HEK293 (cell line): Measurements from ENCODE around the gene DEFB119.

Source experiments
- CTCF ChIA-PET: fragments of 350-600 bp; formaldehyde crosslinking; extraction: SDS; loops from one replicate; lab custom pipeline; 2021; ENCODE audit warnings: antibody characterized with exemption; lab: Yijun Ruan, JAX
- POLR2A ChIA-PET: fragments of 300-600 bp; formaldehyde crosslinking; extraction: SDS; loops from one replicate; lab custom pipeline; 2020; ENCODE audit warnings: antibody characterized with exemption, inconsistent platforms; lab: Yijun Ruan, JAX
- H3K27ac ChIP-seq: fragments of 200-500 bp; sonication (Bioruptor generic); 2 replicates; pipeline ENCODE4 v1.5.1; 2014; ENCODE audit warnings: low read depth, low read length, control low read depth, inconsistent platforms; ENCODE audit errors: extremely low read depth
- H3K36me3 ChIP-seq, 2 experiments: fragments of 200-500 bp in 1 of 2; sonication (Bioruptor generic) in 1 of 2; 1 replicate in 1 of 2; 2 replicates in 1 of 2; pipeline ENCODE4 v1.5.1; 2014 to 2017; ENCODE audit warnings: inconsistent platforms in 2 of 2, low read length in 2 of 2; ENCODE audit not compliant: control insufficient read depth in 2 of 2, insufficient read depth in 1 of 2
- H3K4me1 ChIP-seq: fragments of 200-500 bp; sonication (Bioruptor generic); 2 replicates; pipeline ENCODE4 v1.5.1; 2014; ENCODE audit warnings: mild to moderate bottlenecking, low read length, inconsistent platforms; ENCODE audit not compliant: control insufficient read depth, insufficient read depth
- H3K4me3 ChIP-seq: 2 replicates; pipeline ENCODE4 v1.5.1; 2011; ENCODE audit warnings: low read depth, mild to moderate bottlenecking, control low read depth, low read length, moderate library complexity
- H3K9me3 ChIP-seq: fragments of 200-500 bp; sonication (Bioruptor generic); 2 replicates; pipeline ENCODE4 v1.5.1; 2014; ENCODE audit warnings: low read depth, low read length, inconsistent platforms; ENCODE audit not compliant: control insufficient read depth, insufficient read depth
- GLI2 ChIP-seq: fragments of 450-650 bp; formaldehyde crosslinking; IDR thresholded peaks from 2 replicates; pipeline ENCODE4; 2017; ENCODE audit warnings: missing biosample characterization, missing genetic modification characterization, low read depth, borderline replicate concordance
- GLIS2 ChIP-seq: fragments of 450-650 bp; formaldehyde crosslinking; IDR thresholded peaks from 2 replicates; pipeline ENCODE4 v1.5.1; 2016; ENCODE audit warnings: missing biosample characterization, missing genetic modification characterization
- KLF16 ChIP-seq: fragments of 450-650 bp; formaldehyde crosslinking; IDR thresholded peaks from 2 replicates; pipeline ENCODE4 v1.5.1; 2017; ENCODE audit warnings: missing biosample characterization, missing genetic modification characterization
- MEIS1 ChIP-seq: sonication (generic); formaldehyde crosslinking; IDR thresholded peaks from 2 replicates; pipeline ENCODE4 v1.8.1; 2022; ENCODE audit warnings: missing genetic modification reagents, mild to moderate bottlenecking, borderline replicate concordance
- PRDM1 ChIP-seq: fragments of 450-650 bp; formaldehyde crosslinking; IDR thresholded peaks from 2 replicates; pipeline ENCODE4; 2016; ENCODE audit warnings: missing biosample characterization, missing genetic modification characterization
- RBAK ChIP-seq: fragments of 450-650 bp; formaldehyde crosslinking; IDR thresholded peaks from 2 replicates; pipeline ENCODE4 v1.5.1; 2016; ENCODE audit warnings: missing biosample characterization, missing genetic modification characterization
- ZEB2 ChIP-seq: fragments of 450-650 bp; formaldehyde crosslinking; IDR thresholded peaks from 2 replicates; pipeline ENCODE4 v1.5.1; 2016; ENCODE audit warnings: missing biosample characterization, missing genetic modification characterization
- ZNF138 ChIP-seq: fragments of 450-650 bp; formaldehyde crosslinking; IDR thresholded peaks from 2 replicates; pipeline ENCODE4 v1.5.1; 2016; ENCODE audit warnings: missing biosample characterization, missing genetic modification characterization, borderline replicate concordance
- ZNF184 ChIP-seq: fragments of 450-650 bp; IDR thresholded peaks from 2 replicates; pipeline ENCODE4 v1.5.1; 2018; ENCODE audit warnings: missing biosample characterization, mild to moderate bottlenecking, missing genetic modification characterization
- ZNF2 ChIP-seq: fragments of 450-650 bp; formaldehyde crosslinking; IDR thresholded peaks from 2 replicates; pipeline ENCODE4 v1.5.1; 2016; ENCODE audit warnings: missing biosample characterization, missing genetic modification characterization
- ZNF248 ChIP-seq: fragments of 450-650 bp; formaldehyde crosslinking; IDR thresholded peaks from 2 replicates; pipeline ENCODE4 v1.5.1; 2017; ENCODE audit warnings: missing biosample characterization, missing genetic modification characterization
- ZNF266 ChIP-seq: fragments of 450-650 bp; formaldehyde crosslinking; IDR thresholded peaks from 2 replicates; pipeline ENCODE4 v1.5.1; 2016; ENCODE audit warnings: missing biosample characterization, missing genetic modification characterization, low read depth
- ZNF274 ChIP-seq, 2 experiments: fragments of 200-500 bp in 1 of 2; fragments of 450-650 bp in 1 of 2; sonication (Bioruptor generic) in 1 of 2; formaldehyde crosslinking in 1 of 2; IDR thresholded peaks; 2 replicates each; pipeline versions ENCODE4 v1.5.1 to v1.6.1; 2014 to 2016; ENCODE audit warnings: borderline replicate concordance in 1 of 2, inconsistent platforms in 1 of 2, low read length in 1 of 2, missing biosample characterization in 1 of 2, missing genetic modification characterization in 1 of 2
- ZNF416 ChIP-seq: fragments of 450-650 bp; formaldehyde crosslinking; IDR thresholded peaks from 2 replicates; pipeline ENCODE4 v1.5.1; 2016; ENCODE audit warnings: missing biosample characterization, missing genetic modification characterization
- ZNF549 ChIP-seq: fragments of 450-650 bp; IDR thresholded peaks from 2 replicates; pipeline ENCODE4 v1.5.1; 2018; ENCODE audit warnings: missing biosample characterization, missing genetic modification characterization, mild to moderate bottlenecking, inconsistent platforms, moderate library complexity
- ZNF610 ChIP-seq: fragments of 450-650 bp; formaldehyde crosslinking; IDR thresholded peaks from 2 replicates; pipeline ENCODE4 v1.5.1; 2016; ENCODE audit warnings: missing biosample characterization, missing genetic modification characterization, borderline replicate concordance
- ZNF624 ChIP-seq: fragments of 450-650 bp; formaldehyde crosslinking; IDR thresholded peaks from 2 replicates; pipeline ENCODE4 v1.5.1; 2017; ENCODE audit warnings: missing biosample characterization, missing genetic modification characterization
- ZNF626 ChIP-seq: fragments of 450-650 bp; sonication (Bioruptor Pico); formaldehyde crosslinking; IDR thresholded peaks from 2 replicates; pipeline ENCODE4 v1.5.1; 2018; ENCODE audit warnings: missing biosample characterization, missing genetic modification characterization, inconsistent platforms
- ZNF654 ChIP-seq: fragments of 450-650 bp; formaldehyde crosslinking; IDR thresholded peaks from 2 replicates; pipeline ENCODE4 v1.5.1; 2016; ENCODE audit warnings: low read depth, missing biosample characterization, missing genetic modification characterization
- ZNF664 ChIP-seq: fragments of 450-650 bp; formaldehyde crosslinking; IDR thresholded peaks from 2 replicates; pipeline ENCODE4 v1.5.1; 2016; ENCODE audit warnings: missing biosample characterization, missing genetic modification characterization
- ZNF830 ChIP-seq: fragments of 450-650 bp; IDR thresholded peaks from 2 replicates; pipeline ENCODE4 v1.5.0; 2018; ENCODE audit warnings: missing biosample characterization, missing genetic modification characterization, low read depth, mild to moderate bottlenecking, moderate library complexity
- TF ChIP-seq, protein P1 (sequence below): fragments of 450-650 bp; formaldehyde crosslinking; IDR thresholded peaks from 2 replicates; pipeline ENCODE4 v1.5.1; 2017; ENCODE audit warnings: missing biosample characterization, missing genetic modification characterization
- TF ChIP-seq, protein P2 (sequence below): fragments of 450-650 bp; formaldehyde crosslinking; IDR thresholded peaks from 2 replicates; pipeline ENCODE4; 2016; ENCODE audit warnings: missing biosample characterization, missing genetic modification characterization
- TF ChIP-seq, protein P3 (sequence below): fragments of 450-650 bp; formaldehyde crosslinking; IDR thresholded peaks from 2 replicates; pipeline ENCODE4 v1.5.1; 2016; ENCODE audit warnings: missing biosample characterization, missing genetic modification characterization
- TF ChIP-seq, protein P4 (sequence below): fragments of 450-650 bp; formaldehyde crosslinking; IDR thresholded peaks from 2 replicates; pipeline ENCODE4 v1.5.1; 2016; ENCODE audit warnings: missing biosample characterization, missing genetic modification characterization
- TF ChIP-seq, protein P5 (sequence below): fragments of 450-650 bp; formaldehyde crosslinking; IDR thresholded peaks from 2 replicates; pipeline ENCODE4 v1.5.1; 2017; ENCODE audit warnings: missing biosample characterization, missing genetic modification characterization
- TF ChIP-seq, protein P6 (sequence below): fragments of 450-650 bp; formaldehyde crosslinking; IDR thresholded peaks from 2 replicates; pipeline ENCODE4 v1.5.1; 2017; ENCODE audit warnings: missing biosample characterization, missing genetic modification characterization

DEFB119 gene

DNA sequence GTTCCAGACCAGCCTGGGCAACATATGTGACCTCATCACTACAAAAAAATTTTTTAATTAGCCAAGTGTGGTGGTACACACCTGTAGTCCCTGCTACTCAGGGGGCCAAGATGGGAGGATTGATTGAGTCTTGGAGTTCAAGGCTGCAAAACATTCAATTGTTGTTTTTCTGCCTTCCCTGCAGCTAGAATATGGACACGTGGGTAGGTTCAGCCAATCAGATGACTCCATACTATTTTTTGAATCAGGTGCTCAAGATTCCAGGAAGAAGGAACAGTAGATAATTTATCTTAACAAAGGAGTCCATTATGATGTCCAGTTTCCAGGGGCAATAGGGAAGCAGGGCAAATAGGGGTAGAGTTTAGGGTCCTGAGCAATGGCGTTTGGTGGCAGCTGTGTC is 2.4 kb upstream of the DEFB119 start (continued):
- TF ChIP-seq, protein P1, sequence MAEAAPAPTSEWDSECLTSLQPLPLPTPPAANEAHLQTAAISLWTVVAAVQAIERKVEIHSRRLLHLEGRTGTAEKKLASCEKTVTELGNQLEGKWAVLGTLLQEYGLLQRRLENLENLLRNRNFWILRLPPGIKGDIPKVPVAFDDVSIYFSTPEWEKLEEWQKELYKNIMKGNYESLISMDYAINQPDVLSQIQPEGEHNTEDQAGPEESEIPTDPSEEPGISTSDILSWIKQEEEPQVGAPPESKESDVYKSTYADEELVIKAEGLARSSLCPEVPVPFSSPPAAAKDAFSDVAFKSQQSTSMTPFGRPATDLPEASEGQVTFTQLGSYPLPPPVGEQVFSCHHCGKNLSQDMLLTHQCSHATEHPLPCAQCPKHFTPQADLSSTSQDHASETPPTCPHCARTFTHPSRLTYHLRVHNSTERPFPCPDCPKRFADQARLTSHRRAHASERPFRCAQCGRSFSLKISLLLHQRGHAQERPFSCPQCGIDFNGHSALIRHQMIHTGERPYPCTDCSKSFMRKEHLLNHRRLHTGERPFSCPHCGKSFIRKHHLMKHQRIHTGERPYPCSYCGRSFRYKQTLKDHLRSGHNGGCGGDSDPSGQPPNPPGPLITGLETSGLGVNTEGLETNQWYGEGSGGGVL = no peak
- no peak for TF ChIP-seq MEIS1 (CRISPR knock-in tag)
- TF ChIP-seq RBAK (tag by site-specific recombination) = no peak
- no peak for TF ChIP-seq GLIS2 (tag by site-specific recombination)
- no peak for TF ChIP-seq ZNF416 (tag by site-specific recombination)
- no peak for TF ChIP-seq KLF16 (tag by site-specific recombination)

DNA sequence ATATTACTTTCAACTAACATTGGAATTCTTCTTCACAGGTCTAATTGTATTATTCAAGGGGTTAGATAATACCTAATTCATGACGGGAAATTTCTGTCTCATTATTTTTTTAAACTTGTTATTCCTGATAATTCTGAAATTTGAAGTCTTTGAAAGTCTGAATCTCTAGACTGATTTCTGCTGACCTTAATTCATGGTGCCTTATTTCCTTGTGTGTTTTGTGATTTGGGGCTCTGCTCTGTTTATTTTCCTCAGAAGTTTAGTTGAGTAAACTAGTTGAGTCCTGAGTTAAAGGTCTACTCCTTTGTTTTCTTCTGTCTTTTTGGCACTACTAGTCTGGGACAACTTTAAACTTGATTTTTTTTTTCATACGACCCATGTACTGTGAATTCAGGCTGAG is 16.0 kb downstream of the DEFB119 start:
- no peaks in the 10 kb centered on the region for H3K9me3 ChIP-seq
- TF ChIP-seq ZNF248 (no peak), ZNF266 (tag by site-specific recombination) (no peak), ZNF549 (tag by site-specific recombination) (no peak), ZNF184 (tag by site-specific recombination) (no peak), ZNF274 (IDR thresholded peaks at IDR 0.05; ENCODE audit: low read length) (no peak), ZNF274 (tag by site-specific recombination; IDR thresholded peaks at IDR 0.05; ENCODE audit: borderline replicate concordance) (no peak), ZNF830 (tag by site-specific recombination) (no peak), GLI2 (no peak), ZNF626 (tag by site-specific recombination) (no peak), ZNF610 (no peak), ZNF654 (no peak), ZNF2 (tag by site-specific recombination) (no peak)
- TF ChIP-seq, protein P2, sequence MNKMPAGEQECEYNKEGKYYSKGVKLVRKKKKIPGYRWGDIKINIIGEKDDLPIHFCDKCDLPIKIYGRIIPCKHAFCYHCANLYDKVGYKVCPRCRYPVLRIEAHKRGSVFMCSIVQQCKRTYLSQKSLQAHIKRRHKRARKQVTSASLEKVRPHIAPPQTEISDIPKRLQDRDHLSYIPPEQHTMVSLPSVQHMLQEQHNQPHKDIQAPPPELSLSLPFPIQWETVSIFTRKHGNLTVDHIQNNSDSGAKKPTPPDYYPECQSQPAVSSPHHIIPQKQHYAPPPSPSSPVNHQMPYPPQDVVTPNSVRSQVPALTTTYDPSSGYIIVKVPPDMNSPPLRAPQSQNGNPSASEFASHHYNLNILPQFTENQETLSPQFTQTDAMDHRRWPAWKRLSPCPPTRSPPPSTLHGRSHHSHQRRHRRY (tag by site-specific recombination) = no peak
- TF ChIP-seq, protein P3, sequence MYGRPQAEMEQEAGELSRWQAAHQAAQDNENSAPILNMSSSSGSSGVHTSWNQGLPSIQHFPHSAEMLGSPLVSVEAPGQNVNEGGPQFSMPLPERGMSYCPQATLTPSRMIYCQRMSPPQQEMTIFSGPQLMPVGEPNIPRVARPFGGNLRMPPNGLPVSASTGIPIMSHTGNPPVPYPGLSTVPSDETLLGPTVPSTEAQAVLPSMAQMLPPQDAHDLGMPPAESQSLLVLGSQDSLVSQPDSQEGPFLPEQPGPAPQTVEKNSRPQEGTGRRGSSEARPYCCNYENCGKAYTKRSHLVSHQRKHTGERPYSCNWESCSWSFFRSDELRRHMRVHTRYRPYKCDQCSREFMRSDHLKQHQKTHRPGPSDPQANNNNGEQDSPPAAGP (tag by site-specific recombination) = no peak
- TF ChIP-seq, protein P4, sequence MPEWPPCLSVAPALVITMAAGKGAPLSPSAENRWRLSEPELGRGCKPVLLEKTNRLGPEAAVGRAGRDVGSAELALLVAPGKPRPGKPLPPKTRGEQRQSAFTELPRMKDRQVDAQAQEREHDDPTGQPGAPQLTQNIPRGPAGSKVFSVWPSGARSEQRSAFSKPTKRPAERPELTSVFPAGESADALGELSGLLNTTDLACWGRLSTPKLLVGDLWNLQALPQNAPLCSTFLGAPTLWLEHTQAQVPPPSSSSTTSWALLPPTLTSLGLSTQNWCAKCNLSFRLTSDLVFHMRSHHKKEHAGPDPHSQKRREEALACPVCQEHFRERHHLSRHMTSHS = no peak
- H3K36me3 ChIP-seq = no peaks in the 10 kb centered on the region
- H3K27ac ChIP-seq = no peak overlapping the region
- CTCF ChIA-PET = no interaction called here
- POLR2A ChIA-PET = no interaction called here
- H3K4me3 ChIP-seq = no peak overlapping the region
- no peaks in the 10 kb centered on the region for H3K4me1 ChIP-seq

DNA sequence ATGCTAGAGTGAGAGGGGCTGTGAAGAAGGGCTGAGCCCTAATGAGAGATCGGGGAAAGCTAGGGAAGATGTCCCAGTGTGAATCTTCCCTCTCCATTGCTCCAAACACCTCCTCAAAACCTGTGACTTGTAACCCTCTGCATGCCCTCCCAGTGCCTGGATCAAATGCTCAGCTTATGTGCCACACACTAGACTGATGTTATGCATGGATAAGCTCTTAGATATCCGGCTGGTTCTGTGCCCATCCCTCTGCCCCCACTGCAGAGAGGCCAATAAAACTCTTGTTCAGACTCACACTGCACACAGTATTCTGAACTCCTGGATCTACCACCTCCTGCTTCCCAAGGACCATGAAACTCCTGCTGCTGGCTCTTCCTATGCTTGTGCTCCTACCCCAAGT is 22.1 kb downstream of the DEFB119 start, which contains the start of gene DEFB118:
Gene DEFB118 (plus strand): TSS at position 301 of the 400 bp plus-strand sequence. CDS start 50 bp downstream, at position 351.
- Histone ChIP-seq H3K27ac (no peak within 1 kb of the TSS), H3K36me3 (no peaks in the 10 kb centered on the region), H3K4me1 (no peaks in the 10 kb centered on the region), H3K4me3 (no peak within 1 kb of the TSS), H3K9me3 (no peaks in the 10 kb centered on the region)
- ChIA-PET CTCF (no interaction called here), POLR2A (no interaction called here)
- TF ChIP-seq PRDM1 (no peak), ZNF138 (tag by site-specific recombination) (no peak), ZNF664 (tag by site-specific recombination) (no peak), ZEB2 (no peak), ZNF624 (no peak)
- TF ChIP-seq, protein P5, sequence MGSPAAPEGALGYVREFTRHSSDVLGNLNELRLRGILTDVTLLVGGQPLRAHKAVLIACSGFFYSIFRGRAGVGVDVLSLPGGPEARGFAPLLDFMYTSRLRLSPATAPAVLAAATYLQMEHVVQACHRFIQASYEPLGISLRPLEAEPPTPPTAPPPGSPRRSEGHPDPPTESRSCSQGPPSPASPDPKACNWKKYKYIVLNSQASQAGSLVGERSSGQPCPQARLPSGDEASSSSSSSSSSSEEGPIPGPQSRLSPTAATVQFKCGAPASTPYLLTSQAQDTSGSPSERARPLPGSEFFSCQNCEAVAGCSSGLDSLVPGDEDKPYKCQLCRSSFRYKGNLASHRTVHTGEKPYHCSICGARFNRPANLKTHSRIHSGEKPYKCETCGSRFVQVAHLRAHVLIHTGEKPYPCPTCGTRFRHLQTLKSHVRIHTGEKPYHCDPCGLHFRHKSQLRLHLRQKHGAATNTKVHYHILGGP = no peak
- TF ChIP-seq, protein P6, sequence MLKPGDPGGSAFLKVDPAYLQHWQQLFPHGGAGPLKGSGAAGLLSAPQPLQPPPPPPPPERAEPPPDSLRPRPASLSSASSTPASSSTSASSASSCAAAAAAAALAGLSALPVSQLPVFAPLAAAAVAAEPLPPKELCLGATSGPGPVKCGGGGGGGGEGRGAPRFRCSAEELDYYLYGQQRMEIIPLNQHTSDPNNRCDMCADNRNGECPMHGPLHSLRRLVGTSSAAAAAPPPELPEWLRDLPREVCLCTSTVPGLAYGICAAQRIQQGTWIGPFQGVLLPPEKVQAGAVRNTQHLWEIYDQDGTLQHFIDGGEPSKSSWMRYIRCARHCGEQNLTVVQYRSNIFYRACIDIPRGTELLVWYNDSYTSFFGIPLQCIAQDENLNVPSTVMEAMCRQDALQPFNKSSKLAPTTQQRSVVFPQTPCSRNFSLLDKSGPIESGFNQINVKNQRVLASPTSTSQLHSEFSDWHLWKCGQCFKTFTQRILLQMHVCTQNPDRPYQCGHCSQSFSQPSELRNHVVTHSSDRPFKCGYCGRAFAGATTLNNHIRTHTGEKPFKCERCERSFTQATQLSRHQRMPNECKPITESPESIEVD = no peak
